Ishikawa (cell line): ENCODE data around the gene CD151.

ENCODE experiments used
- CEBPB ChIP-seq: IDR thresholded peaks from 2 replicates; pipeline ENCODE4 v1.6.1; 2012
- CREB1 ChIP-seq: IDR thresholded peaks from 2 replicates; pipeline ENCODE4 v1.6.1; 2012; ENCODE audit warnings: low read depth
- EGR1 ChIP-seq: IDR thresholded peaks from 2 replicates; pipeline ENCODE4 v1.6.1; 2012
- EP300 ChIP-seq: IDR thresholded peaks from 2 replicates; pipeline ENCODE4 v1.6.1; 2012; ENCODE audit warnings: borderline replicate concordance
- FOXM1 ChIP-seq: IDR thresholded peaks from 2 replicates; pipeline ENCODE4 v1.6.1; 2012; ENCODE audit warnings: low read depth, borderline replicate concordance
- NFIC ChIP-seq: IDR thresholded peaks from 2 replicates; pipeline ENCODE4 v1.6.1; 2012
- RAD21 ChIP-seq: IDR thresholded peaks from 2 replicates; pipeline ENCODE4 v1.6.1; 2012; ENCODE audit warnings: low read depth
- TAF1 ChIP-seq: IDR thresholded peaks from 2 replicates; pipeline ENCODE4 v1.6.1; 2012; ENCODE audit warnings: low read depth, mild to moderate bottlenecking
- TCF12 ChIP-seq: IDR thresholded peaks from 2 replicates; pipeline ENCODE4 v1.6.1; 2012; ENCODE audit warnings: low read depth
- TEAD4 ChIP-seq: IDR thresholded peaks from 2 replicates; pipeline ENCODE4 v1.6.1; 2012
- YY1 ChIP-seq: IDR thresholded peaks from 2 replicates; pipeline ENCODE4 v1.6.1; 2012; ENCODE audit warnings: low read depth
- ZBTB7A ChIP-seq: IDR thresholded peaks from 2 replicates; pipeline ENCODE4 v1.6.1; 2012; ENCODE audit warnings: low read depth
- TF ChIP-seq, protein P1 (sequence below): IDR thresholded peaks from 2 replicates; pipeline ENCODE4 v1.6.1; 2012; ENCODE audit warnings: low read depth, mild to moderate bottlenecking
- TF ChIP-seq, protein P2 (sequence below): IDR thresholded peaks from 2 replicates; pipeline ENCODE4 v1.6.1; 2012
- TF ChIP-seq, protein P3 (sequence below): IDR thresholded peaks from 2 replicates; pipeline ENCODE4 v1.6.1; 2012

Gene CD151

DNA sequence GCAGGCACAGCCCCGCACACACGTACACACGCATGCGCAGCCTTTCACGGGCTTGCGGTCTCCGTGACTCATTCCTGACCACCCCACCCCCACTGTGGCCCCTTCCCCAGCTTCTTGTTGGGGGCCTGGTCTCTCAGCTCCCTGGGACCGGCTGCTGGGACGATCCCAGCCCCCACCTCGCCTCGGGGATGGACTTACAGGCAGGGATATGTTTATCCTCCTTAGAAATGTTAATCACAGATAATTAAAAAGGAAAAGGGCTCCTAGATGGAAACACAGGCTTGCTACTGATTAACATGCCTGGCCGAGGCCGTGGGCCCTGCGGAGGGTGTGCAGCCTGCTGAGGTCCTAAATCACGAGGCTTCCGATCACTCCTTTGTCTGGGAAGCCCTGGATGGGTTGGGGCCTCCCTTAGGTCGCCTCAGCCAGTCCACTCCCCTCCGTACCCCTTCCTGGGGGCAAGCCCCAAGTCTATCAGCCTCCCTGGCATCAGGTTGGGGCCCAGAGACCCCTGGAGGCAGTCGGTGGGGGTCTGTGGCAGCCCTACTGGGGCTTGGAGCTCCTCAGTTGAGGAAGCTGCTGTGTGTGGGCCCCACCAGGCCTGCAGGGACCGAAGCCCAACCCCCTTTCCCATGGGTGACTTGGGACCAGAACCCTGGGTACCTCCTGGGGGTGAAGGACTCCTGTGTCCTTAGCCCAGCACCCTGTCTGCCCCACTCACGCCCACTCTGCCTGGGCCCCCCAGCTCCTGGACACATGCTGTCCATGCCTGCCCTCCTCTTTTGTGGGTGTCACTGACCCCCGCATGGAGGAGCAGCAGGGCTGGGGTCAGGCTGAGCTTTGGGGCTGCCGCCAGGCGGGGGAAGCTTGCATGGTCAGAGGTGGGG is 30.5 kb downstream of the CD151 start:
- TF ChIP-seq, protein P1, sequence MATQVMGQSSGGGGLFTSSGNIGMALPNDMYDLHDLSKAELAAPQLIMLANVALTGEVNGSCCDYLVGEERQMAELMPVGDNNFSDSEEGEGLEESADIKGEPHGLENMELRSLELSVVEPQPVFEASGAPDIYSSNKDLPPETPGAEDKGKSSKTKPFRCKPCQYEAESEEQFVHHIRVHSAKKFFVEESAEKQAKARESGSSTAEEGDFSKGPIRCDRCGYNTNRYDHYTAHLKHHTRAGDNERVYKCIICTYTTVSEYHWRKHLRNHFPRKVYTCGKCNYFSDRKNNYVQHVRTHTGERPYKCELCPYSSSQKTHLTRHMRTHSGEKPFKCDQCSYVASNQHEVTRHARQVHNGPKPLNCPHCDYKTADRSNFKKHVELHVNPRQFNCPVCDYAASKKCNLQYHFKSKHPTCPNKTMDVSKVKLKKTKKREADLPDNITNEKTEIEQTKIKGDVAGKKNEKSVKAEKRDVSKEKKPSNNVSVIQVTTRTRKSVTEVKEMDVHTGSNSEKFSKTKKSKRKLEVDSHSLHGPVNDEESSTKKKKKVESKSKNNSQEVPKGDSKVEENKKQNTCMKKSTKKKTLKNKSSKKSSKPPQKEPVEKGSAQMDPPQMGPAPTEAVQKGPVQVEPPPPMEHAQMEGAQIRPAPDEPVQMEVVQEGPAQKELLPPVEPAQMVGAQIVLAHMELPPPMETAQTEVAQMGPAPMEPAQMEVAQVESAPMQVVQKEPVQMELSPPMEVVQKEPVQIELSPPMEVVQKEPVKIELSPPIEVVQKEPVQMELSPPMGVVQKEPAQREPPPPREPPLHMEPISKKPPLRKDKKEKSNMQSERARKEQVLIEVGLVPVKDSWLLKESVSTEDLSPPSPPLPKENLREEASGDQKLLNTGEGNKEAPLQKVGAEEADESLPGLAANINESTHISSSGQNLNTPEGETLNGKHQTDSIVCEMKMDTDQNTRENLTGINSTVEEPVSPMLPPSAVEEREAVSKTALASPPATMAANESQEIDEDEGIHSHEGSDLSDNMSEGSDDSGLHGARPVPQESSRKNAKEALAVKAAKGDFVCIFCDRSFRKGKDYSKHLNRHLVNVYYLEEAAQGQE, result no peak
- TF ChIP-seq, protein P2, sequence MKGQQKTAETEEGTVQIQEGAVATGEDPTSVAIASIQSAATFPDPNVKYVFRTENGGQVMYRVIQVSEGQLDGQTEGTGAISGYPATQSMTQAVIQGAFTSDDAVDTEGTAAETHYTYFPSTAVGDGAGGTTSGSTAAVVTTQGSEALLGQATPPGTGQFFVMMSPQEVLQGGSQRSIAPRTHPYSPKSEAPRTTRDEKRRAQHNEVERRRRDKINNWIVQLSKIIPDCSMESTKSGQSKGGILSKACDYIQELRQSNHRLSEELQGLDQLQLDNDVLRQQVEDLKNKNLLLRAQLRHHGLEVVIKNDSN, result no peak
- TF ChIP-seq TEAD4, result no peak
- no peak for TF ChIP-seq EP300
- TF ChIP-seq CEBPB, result no peak
- TF ChIP-seq EGR1, result no peak
- TF ChIP-seq TCF12, result no peak
- TF ChIP-seq FOXM1, result no peak
- no peak for TF ChIP-seq RAD21
- TF ChIP-seq, protein P3, sequence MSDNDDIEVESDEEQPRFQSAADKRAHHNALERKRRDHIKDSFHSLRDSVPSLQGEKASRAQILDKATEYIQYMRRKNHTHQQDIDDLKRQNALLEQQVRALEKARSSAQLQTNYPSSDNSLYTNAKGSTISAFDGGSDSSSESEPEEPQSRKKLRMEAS, result no peak
- TF ChIP-seq YY1, result no peak
- TF ChIP-seq NFIC, result no peak
- no peak for TF ChIP-seq ZBTB7A
- TF ChIP-seq CREB1, result no peak
- no peak for TF ChIP-seq TAF1

DNA sequence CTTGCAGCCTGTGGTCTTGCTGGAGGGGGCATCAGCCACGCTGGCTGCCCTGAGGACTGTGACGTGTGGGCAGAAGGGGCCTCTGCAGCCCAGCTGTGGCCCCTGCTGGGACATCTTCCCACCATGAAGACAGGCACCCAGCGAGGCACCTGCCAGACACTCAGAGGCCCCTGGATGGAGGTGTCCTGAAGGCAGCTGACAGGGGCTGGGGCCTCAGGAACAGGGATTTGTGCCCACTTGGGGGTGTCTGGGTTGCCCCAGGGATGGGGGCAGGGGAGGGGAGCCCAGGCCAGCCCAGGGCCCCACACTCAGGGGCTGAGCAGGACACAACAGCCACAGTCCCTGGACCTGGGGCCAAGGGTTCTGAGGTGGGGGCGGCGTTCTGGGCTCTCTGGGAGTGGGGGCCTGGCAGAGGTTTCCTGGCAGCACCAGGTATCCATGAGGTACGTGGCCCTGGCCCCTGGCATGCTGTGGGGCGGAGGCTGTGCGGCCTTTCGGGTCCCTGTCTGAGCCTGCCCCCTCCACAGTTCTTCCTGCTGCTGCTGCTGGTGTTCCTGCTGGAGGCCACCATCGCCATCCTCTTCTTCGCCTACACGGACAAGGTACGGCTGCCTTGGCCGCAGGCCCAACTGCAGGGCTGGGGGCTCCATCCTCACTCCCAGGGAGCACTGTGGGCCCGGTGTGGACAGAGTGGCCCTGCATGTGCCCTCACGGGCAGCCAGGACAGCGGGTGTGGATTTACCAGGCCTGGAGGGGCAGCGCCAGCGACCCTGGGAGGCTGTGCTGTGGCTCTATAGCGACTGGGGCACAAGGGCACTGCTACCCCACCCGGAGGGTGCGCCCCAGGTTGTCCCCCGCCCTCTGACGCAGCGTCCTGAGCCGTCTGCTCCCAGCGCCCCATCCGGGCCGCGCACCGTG is 31.4 kb downstream of the CD151 start:
- TF ChIP-seq YY1 (no peak), NFIC (no peak), EGR1 (no peak), TEAD4 (no peak), RAD21 (no peak), TAF1 (no peak), CREB1 (no peak), EP300 (no peak), ZBTB7A (no peak), CEBPB (no peak), TCF12 (no peak), FOXM1 (no peak)
- TF ChIP-seq, protein P2, result no peak
- TF ChIP-seq, protein P1, result no peak
- TF ChIP-seq, protein P3, result no peak

DNA sequence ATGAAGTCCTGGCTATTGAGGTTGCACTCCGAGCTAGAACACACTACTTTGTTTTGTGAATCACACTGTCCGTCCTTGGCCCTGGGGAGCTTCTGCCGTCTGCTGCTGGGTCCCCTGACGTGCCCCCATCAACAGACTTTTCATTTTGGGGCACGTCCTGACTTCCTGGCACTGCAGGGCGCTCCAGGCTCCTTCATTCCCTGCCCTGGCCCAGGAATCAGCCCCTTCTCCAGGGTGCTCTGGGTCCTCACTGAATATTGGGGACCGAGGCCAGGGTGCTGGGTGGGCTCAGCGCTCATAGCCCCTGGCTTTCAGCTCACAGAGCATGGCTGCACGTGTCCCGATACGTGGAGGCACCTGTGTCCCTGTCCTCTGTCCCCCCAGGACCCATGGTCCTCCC is 32.1 kb downstream of the CD151 start:
- TF ChIP-seq NFIC, result no peak
- TF ChIP-seq EP300, result no peak

DNA sequence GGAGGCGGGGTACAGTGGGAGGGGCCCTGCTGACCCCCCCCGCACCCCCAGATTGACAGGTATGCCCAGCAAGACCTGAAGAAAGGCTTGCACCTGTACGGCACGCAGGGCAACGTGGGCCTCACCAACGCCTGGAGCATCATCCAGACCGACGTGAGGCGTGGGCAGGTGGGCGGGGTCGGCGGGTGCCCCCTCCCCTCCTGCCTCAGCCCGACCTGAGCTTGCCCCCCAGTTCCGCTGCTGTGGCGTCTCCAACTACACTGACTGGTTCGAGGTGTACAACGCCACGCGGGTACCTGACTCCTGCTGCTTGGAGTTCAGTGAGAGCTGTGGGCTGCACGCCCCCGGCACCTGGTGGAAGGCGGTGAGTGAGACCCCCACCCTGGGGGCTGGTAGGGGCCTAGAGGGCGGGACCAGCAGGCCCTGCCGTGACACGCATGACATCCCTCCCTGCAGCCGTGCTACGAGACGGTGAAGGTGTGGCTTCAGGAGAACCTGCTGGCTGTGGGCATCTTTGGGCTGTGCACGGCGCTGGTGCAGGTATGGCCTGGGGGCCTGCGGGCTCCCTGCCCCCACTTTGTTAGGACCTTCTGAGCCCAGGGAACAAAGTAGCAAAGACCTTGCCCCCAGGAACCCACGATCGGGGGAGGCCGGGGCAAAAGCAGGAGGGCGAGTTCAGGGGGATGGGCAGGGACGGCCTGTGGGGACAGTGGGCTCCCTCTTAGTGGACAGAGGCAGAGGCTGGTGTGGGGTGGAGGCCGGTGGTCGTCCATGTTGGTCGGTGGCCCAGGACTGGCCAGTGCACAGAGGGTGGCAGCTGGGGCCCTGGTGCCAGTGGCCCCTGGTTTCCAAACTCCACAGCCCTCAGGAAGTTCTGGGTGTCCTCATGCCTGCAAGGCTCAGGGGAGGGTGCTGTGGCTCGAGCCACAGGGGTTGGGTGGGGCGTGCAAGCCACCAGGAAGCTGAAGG is 33.0 kb downstream of the CD151 start:
- TF ChIP-seq YY1 (no peak), ZBTB7A (no peak), FOXM1 (no peak), NFIC (no peak), CEBPB (no peak), CREB1 (no peak), TAF1 (no peak), TEAD4 (no peak), EP300 (no peak), TCF12 (no peak), RAD21 (no peak)
- TF ChIP-seq, protein P2, result no peak
- TF ChIP-seq, protein P3, result no peak
